HCT116 (cell line): ENCODE results near the gene BICD1.

Experiments
- EZH2phosphoT487 ChIP-seq: fragments of 200-600 bp; IDR thresholded peaks from 2 replicates; pipeline ENCODE4 v1.6.1; 2018; ENCODE audit warnings: antibody characterized with exemption, borderline replicate concordance
- POLR2A ChIP-seq: IDR thresholded peaks from 2 replicates; pipeline ENCODE4 v1.7.0; 2011; ENCODE audit warnings: borderline replicate concordance; ENCODE audit not compliant: insufficient read depth, insufficient read length; ENCODE audit errors: extremely low read depth
- POLR2AphosphoS5 ChIP-seq: IDR thresholded peaks from 2 replicates; pipeline ENCODE4 v1.6.1; 2011; ENCODE audit warnings: mild to moderate bottlenecking, low read depth, low read length, moderate library complexity
- SP1 ChIP-seq: IDR thresholded peaks from 2 replicates; pipeline ENCODE4 v1.6.1; 2012; ENCODE audit warnings: low read depth
- TCF7L2 ChIP-seq: IDR thresholded peaks from 2 replicates; pipeline ENCODE4 v1.7.0; 2011; ENCODE audit warnings: borderline replicate concordance, inconsistent platforms; ENCODE audit not compliant: insufficient read depth, insufficient read length; ENCODE audit errors: extremely low read depth
- TF ChIP-seq, protein P1 (sequence below), 3 experiments: fragments of 200-600 bp in 1 of 3; sonication (generic) in 1 of 3; IDR thresholded peaks in 2 of 3; conservative IDR thresholded peaks in 1 of 3; 2 replicates each; pipeline ENCODE4 v1.5.1; 2012 to 2017; ENCODE audit warnings: low read depth in 2 of 3, low read length in 2 of 3, antibody characterized with exemption in 1 of 3, borderline replicate concordance in 1 of 3, control low read depth in 1 of 3, mild to moderate bottlenecking in 1 of 3, mixed read lengths in 1 of 3, mixed run types in 1 of 3, moderate library complexity in 1 of 3; ENCODE audit not compliant: insufficient read depth in 1 of 3

DNA sequence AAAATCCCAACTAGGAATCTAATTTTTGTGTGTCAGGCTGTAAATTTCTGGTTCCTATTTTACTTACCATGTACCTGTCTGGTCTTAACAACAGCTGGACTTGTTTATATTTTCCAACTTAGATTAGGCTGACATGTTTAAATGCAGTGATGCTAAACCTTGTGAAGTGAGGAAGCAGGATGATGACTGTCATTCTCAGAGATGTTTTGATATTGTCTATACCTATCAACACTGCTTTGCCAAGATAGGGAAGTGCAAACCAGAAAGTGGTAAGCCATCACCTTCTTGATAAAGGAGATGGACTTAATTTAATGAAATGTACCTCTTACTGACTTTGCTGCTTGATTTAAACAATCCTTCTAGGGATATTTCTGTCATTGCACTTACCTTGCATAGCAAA lies 2.1 kb downstream of the BICD1 start:
- no peak for TF ChIP-seq EZH2phosphoT487
- TF ChIP-seq SP1, result no peak
- TF ChIP-seq, protein P1, sequence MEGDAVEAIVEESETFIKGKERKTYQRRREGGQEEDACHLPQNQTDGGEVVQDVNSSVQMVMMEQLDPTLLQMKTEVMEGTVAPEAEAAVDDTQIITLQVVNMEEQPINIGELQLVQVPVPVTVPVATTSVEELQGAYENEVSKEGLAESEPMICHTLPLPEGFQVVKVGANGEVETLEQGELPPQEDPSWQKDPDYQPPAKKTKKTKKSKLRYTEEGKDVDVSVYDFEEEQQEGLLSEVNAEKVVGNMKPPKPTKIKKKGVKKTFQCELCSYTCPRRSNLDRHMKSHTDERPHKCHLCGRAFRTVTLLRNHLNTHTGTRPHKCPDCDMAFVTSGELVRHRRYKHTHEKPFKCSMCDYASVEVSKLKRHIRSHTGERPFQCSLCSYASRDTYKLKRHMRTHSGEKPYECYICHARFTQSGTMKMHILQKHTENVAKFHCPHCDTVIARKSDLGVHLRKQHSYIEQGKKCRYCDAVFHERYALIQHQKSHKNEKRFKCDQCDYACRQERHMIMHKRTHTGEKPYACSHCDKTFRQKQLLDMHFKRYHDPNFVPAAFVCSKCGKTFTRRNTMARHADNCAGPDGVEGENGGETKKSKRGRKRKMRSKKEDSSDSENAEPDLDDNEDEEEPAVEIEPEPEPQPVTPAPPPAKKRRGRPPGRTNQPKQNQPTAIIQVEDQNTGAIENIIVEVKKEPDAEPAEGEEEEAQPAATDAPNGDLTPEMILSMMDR (IDR thresholded peaks at IDR 0.05 in 2 of 3, conservative IDR thresholded peaks at IDR 0.05 in 1 of 3; ENCODE audit: borderline replicate concordance in 1 of 3, insufficient read depth in 1 of 3, low read depth in 2 of 3, low read length in 2 of 3), result no peak
- no peak for TF ChIP-seq POLR2A
- no peak for TF ChIP-seq TCF7L2
- TF ChIP-seq POLR2AphosphoS5, result no peak
